Peyer's patch (tissue), 4 donors: ENCODE data around the gene KRT32.

Source experiments
- POLR2A ChIP-seq, 2 donors: fragments of 450-650 bp; IDR thresholded peaks; one replicate each; pipeline ENCODE4 v1.5.1; 2017; ENCODE audit warnings: antibody characterized with exemption in 2 of 2, mild to moderate bottlenecking in 2 of 2, moderate library complexity in 2 of 2
- TF ChIP-seq, protein P1 (sequence below), 6 experiments: fragments of 450-650 bp in 4 of 6; fragments of 200-600 bp in 2 of 6; sonication (generic) in 1 of 6; IDR thresholded peaks; one replicate each; pipeline ENCODE4 v1.5.1; 2017 to 2019; ENCODE audit warnings: antibody characterized with exemption in 6 of 6, mild to moderate bottlenecking in 3 of 6, moderate library complexity in 1 of 6

DNA sequence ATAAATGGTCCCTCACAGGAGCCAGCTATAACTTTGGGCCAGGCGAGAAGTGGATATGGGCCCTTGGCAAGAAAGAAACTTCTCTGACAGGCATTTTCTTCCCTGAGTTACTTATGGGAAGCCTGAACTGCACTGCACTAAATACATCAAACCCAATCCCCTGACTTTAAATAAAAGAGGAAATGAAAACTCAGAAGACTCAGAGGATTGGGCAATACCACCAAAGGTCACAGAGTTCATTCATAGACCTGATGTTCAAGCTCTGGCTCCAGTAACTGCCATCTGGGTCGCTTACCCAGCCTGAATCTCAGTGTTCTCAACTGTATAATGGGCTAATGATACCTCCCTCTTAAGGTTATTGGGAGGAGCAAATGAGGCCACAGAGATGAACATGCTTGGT lies 12.9 kb upstream of the KRT32 start:
- TF ChIP-seq, protein P1, sequence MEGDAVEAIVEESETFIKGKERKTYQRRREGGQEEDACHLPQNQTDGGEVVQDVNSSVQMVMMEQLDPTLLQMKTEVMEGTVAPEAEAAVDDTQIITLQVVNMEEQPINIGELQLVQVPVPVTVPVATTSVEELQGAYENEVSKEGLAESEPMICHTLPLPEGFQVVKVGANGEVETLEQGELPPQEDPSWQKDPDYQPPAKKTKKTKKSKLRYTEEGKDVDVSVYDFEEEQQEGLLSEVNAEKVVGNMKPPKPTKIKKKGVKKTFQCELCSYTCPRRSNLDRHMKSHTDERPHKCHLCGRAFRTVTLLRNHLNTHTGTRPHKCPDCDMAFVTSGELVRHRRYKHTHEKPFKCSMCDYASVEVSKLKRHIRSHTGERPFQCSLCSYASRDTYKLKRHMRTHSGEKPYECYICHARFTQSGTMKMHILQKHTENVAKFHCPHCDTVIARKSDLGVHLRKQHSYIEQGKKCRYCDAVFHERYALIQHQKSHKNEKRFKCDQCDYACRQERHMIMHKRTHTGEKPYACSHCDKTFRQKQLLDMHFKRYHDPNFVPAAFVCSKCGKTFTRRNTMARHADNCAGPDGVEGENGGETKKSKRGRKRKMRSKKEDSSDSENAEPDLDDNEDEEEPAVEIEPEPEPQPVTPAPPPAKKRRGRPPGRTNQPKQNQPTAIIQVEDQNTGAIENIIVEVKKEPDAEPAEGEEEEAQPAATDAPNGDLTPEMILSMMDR (IDR thresholded peaks at IDR 0.05) = no peak
- no peak for TF ChIP-seq POLR2A (IDR thresholded peaks at IDR 0.05)
